Activated CD4-positive, alpha-beta T cell treated with anti-CD3 and anti-CD28 coated beads, Interleukin-2, amount 50 U/mL, for 1 hour (primary cell): ENCODE results near the gene SH3TC2.

Experiments used
- DNase-seq: peaks from one replicate; pipeline ENCODE4 v3.0.0-alpha.2; 2020

The SH3TC2 gene

DNA sequence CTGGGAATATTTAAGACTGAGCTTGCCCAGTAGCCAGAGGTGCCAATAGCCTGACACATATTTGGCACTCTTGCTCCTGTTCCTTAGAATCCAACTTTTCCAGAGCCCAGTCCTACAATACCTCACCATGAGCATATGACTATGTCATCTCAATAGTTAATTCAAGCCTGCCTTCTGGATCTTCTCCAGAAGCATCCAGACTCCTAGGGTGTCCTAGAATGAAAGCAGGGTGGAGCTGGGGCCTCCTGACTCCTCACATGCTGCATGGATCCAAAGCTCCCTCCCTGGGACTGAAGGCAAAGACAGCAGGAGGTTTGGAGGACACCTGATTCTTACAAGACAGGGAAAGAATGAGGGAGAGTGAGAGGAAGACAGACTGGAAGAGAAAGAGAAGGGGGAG lies 37.9 kb downstream of the SH3TC2 start:
- no peak for DNase-seq

- DNase-seq, result no peak
Measured at GRCh38 chr5:149024477-149024876, 38.4 kb downstream of the SH3TC2 start.

DNA sequence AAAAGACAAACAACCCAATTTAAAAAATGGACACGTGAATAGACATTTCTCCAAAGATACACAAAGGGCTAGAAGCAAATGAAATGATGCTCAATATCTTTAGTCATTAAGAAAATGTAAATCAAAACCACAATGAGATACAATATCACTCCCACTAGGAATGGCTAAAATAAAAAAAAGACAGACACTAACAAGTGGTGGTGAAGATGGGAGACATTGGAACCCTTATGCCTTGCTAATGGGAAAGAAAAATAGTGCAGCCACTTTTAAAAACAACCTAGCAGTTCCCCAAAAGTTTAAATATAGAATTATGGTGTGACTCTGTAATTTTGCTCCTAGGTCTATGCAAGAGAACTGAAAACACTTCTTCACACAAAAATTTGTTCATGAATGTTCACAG lies 40.7 kb downstream of the SH3TC2 start:
- DNase-seq, result no peak

GRCh38 chr5:149019679-149020078 lies 43.2 kb downstream of the SH3TC2 start:
- no peak for DNase-seq

DNA sequence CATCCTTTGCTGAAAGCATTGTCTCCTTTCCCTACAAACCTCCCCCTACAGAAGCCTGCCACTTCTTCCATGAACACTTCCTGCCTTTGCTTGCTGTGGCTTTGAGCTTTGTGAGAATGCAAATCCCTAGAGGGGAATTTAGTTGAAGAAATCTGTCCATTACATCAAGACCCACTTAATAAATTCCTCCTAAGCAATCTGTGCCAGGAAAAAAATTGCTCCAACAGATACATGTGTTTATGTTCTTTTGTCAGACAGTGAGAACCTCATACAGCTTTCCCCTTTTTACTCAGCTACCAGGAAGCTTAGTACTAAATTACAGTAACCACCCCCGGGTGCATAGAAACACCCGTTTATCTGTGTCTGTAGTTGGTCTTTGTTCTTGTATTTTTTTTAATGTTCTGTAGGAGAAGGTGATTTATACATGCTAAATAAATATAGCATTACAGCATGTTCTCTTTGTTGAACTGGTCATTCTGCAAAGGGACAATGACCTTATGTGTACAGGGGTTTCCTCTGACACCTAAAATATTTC lies 43.9 kb downstream of the SH3TC2 start:
- DNase-seq, result no peak

DNA sequence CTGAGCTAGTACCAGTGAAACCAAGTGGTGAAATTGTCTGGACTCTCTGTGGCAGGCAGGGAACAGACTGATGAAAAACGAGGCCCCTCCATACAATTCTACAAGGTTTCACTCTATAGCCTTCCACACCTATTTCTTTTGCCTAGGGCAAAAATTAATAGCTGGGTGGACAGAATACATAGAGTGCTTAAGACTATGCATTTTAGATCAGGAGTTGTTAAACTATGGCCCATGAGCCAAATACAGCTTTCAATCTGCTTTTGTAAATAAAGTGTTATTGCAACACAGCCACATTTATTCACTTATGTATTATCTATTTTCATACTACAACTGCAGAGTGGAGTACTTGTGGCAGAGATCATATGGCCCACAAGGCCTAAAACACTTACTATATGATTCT lies 45.2 kb downstream of the SH3TC2 start:
- no peak for DNase-seq

- DNase-seq, result no peak
Measured at GRCh38 chr5:149015561-149015960, 47.3 kb downstream of the SH3TC2 start.

- DNase-seq, result no peak
Measured at GRCh38 chr5:149015126-149015525, 47.7 kb downstream of the SH3TC2 start.

- no peak for DNase-seq
Measured at GRCh38 chr5:149014571-149015031, 48.3 kb downstream of the SH3TC2 start.

DNA sequence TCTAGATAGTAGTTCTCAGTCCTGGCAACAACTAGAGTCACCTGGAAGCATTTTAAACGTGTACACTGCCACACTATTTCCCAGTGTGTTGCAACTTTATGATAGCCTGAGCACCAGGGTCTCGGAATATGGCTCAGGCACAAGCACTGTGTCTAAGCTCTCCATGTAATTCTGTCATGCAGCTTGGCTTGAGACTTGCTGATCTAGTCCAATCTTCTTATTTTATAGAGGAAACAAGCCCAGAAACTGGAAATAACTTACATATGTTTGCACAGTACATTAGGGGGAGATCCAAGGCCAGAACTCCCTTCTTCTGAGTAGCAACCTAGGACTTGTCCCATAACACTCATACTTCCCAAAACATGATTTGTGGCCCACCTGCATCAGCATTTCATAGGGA lies 49.1 kb downstream of the SH3TC2 start:
- no peak for DNase-seq

GRCh38 chr5:149012350-149012749 lies 50.5 kb downstream of the SH3TC2 start:
- DNase-seq, result no peak

DNA sequence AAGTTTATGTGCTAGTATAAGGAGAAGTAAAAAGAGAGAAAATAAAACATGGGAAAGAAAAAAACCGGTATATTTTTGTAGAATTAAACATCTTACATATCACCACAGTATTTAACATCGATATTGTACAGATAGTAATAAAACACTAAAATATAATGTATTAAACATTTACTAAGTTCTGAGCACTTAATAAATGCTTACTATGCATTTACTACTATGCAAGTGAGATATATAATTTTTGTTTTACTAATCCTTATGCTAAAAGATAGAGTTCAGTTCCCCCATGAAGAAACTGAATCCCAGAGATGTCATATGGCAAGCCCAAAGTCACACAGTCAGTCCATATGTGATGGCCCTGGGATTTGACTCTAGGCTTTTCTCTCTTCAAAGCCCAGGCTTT lies 51.1 kb downstream of the SH3TC2 start:
- no peak for DNase-seq

- no peak for DNase-seq
Measured at GRCh38 chr5:149011084-149011483, 51.8 kb downstream of the SH3TC2 start.

DNA sequence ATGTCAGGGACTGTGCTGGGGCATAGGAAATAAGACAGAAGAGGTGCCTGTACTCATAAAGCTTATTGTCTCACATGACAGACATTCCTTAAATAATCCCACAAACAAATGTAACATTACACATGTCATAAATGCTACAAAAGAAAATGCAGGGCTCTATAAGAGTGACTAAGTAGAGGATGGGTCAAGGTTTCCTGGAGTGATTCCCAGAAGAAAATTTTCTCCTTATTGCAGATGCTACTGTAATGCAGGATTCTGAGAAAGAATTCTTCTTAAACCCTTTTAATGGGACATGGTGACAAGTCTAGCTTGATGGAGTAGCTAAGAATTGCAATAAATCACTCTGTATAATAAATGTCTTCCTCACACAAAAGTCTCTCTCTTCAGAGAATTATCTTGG lies 55.7 kb downstream of the SH3TC2 start:
- DNase-seq, result no peak

GRCh38 chr5:149006426-149006825 lies 56.4 kb downstream of the SH3TC2 start:
- DNase-seq, result no peak

DNA sequence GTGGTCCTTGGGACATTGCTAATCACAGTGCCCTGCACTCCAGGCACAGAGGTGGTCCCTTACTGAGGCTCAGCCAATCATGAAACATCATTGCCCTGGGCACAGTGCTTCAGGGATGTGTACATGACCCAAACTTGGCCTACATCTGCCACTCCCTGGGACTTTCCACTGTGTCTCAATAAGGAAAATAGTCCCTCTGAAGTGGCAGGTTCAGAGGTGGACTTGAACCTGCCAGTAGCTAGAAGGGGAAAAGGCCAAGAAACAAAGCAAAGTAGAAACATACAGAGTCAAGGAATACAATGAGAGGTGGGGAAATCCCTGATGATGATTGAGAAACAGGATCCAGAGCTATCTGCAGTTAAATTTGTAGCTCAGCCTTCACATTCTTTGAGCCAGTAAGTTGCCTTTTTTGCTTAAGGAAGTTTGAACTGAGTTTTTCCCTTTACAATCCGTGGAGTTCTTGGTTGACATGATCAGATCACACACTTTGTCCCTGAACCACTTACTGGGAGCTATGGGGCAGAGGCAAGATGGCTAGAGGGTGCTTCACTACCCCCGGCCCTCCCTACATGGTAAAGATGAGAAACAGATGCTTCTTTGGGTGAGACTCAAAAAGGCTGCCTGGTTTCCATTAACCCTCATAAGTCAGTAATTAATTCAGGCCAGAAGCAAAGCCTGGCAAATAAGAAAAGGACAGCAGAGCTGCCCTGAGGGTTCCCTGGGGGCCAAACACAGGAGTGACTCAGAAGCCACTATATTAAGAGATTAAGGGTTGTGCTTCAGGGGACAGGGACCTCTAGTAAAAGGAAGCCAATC lies 57.6 kb downstream of the SH3TC2 start:
- DNase-seq, result no peak

DNA sequence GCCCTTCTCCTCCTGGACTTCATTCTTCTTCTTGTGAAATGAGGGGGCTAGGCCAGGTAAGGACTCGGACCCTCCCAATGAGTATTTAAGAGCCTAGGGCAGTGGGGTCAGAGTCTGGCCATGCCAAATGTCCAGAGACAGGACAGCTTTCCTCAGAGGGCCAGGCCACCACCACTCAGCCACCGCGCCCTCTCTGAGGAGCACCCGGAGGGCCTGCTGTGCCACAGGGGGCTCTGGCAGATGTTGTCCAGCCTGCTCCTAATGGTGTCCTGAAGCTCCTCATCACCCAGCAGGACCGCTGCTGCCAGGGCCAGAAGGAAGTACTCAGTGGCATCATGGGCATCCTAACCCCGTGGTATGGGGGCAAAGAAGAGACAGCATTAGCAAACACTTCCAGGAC lies 58.3 kb downstream of the SH3TC2 start:
- DNase-seq, result no peak

- no peak for DNase-seq
Measured at GRCh38 chr5:149002761-149003689, 59.8 kb downstream of the SH3TC2 start.

DNA sequence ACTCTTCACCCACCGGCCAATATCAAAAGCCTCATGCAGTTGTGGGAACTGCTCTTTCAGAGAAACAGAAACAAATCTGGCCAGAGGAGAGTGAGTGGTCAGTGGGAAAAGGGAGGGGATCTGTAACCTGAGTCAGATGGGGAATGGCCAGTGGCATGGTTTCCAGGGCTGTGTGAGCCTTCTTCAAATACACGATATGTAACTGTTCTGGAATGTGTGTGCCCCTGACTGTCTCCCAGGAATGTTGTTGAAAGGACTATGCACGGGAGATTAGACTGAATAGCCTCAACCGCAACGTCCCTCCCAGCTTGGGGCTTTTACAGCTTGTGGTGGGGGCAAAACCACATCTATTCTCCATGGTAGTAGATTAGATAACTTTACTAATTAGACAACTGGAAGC lies 60.8 kb downstream of the SH3TC2 start:
- no peak for DNase-seq

DNA sequence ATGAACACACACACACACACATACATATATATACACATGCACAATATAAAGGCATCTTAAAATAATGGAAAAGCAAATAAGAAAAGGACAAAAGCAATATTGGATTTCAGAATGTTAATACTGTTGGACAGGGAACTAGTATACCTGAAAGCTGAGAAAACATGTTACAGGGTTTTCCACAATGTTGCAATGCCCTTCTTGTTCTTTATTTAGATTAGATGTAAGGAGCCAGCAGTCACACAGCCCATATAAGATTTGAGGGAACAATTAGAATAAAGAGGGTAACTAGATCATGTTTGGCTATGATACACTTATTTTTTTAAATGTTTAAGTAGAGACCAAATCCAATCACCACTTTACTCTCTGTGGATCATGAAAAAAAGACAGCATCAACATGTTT lies 61.7 kb downstream of the SH3TC2 start:
- no peak for DNase-seq

DNA sequence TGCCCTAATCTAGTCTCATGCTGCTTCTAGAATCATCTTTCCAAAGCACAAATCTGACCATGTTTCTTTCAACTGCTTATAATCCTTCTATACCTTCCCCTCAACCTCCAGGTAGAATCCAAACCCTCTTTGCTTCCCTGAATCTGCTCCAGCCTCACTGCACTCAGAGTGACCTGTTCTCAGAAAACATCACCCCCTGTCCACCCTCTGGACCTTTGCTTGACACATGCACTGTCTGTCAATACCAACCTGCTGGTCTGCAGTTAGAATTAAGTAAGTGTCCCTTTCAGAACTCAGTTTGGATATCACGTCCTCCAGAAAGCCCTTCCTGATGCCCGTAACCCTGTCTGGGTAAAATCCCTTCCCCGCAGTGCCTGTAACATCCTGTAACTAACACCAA lies 63.1 kb downstream of the SH3TC2 start:
- no peak for DNase-seq

DNA sequence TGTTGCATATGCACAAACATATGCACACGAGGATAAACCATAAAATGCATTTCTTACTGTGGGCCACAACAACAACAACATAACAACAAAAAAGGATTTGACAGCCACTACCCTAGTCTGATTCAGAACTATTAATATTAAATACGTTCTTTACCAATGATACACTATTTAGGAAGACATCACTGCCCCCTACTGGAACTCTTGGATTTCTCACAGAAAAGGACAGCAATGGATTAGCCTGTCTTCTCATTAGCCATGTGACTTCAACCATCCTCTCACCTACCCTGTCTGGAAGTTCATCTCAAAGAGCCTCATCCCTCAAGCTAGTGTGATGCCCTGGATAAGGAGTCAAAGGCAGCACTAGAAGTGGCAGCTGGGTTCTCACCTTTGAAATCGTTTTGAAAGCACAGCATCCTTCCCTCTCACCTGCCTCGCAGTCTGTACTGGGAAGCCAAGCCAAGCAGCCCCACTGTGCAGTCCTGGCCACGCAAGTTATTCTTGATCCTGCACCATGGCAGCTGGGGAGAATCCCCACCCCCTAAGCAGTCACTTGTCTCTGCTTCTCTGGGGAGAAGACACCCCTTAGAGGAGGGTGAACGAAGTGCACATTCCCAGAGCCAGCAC lies 64.6 kb downstream of the SH3TC2 start:
- DNase-seq, result no peak

DNA sequence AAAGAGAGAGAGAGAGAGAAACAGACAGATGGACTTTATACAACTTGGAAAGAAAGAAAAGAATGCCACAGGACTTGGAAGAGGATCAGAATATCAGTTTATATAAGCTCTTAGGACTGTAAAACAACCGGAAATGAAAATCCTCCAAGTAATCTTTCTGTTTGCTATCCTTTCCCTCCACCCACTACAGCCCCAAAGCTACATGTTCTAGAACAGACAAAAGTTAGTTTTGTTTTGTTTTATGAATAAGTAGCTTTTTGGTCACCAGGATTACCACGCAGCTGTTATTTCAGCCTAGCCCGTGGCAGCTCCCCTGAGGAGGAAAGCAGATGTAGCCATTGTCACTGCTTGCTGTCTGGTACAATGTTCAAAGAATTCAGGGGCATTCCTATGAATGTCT lies 66.6 kb downstream of the SH3TC2 start:
- DNase-seq, result no peak
